ENCODE measurements around the gene FAH. TPM values are rescaled to one million over a fixed set of nuclear protein-coding genes. Genes with fewer than 3 reads are reported as not detected.
"Not testable (repeated sequence)": the region's sequence is repeated elsewhere in the genome, so short reads cannot be mapped to it uniquely, and the experiment has no call there.

The FAH gene
- total and polyA plus RNA-seq, 12 donors, result 14.5 to 65.1 (median 28.8) TPM

- TF ChIP-seq CTCF (IDR thresholded peaks at IDR 0.05), result no peak
- 49 to 58% methylated on average over 1 of the region's 1 CpG for WGBS, 2 donors
- Histone ChIP-seq H3K4me1 (peaks cover 0 to 9% (median 0%) of the 10 kb centered on the region in 9 donors), H3K27me3 (no peaks in the 10 kb centered on the region), H3K9me3 (no peaks in the 10 kb centered on the region), H3K4me3 (no peak overlapping the region), H3K27ac (no peak overlapping the region), H3K36me3 (peaks cover 0 to 54% (median 0%) of the 10 kb centered on the region in 9 donors)
- intact Hi-C loops (cut with DNase I), result no loop called here
- DNase-seq, result no peak
- no peak for ATAC-seq
Observed at GRCh38 chr15:80120636-80121035, 32.2 kb upstream of the FAH start.

- H3K4me3 ChIP-seq, result no peak overlapping the region
- no peaks in the 10 kb centered on the region for H3K9me3 ChIP-seq
- intact Hi-C loops (cut with DNase I), result no loop called here
- H3K27ac ChIP-seq, result no peak overlapping the region
- ATAC-seq (no peak), DNase-seq (no peak)
- 93 to 94% methylated on average over 4 of the region's 4 CpGs for WGBS, 2 donors
- H3K27me3 ChIP-seq, result no peaks in the 10 kb centered on the region
- H3K36me3 ChIP-seq, result peaks cover 0 to 63% (median 6%) of the 10 kb centered on the region in 9 donors
- peaks cover 0 to 9% (median 0%) of the 10 kb centered on the region in 9 donors for H3K4me1 ChIP-seq
- TF ChIP-seq CTCF (IDR thresholded peaks at IDR 0.05), result no peak
Observed at GRCh38 chr15:80121546-80121945, 31.3 kb upstream of the FAH start.

DNA sequence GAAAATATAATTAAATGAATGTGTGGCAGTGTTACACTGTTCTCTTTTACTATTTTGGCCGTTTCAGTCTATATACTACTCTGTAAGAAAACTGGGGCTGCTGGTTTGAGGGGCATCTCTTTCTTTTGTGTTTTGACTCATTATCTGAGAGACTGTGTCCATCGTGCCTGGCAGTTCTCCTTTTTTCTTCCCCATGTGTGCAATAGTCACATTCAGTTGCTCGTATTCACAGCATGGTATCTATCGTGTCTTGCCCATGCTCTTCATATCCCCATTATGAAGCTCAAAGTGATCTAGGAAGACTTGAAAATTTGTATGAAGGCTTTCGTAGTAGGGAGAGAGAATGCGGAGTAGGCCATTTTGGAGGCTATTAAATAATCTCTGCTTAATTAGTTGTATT, 29.8 kb upstream of the FAH start:
- Histone ChIP-seq H3K27ac (no peak overlapping the region), H3K27me3 (no peaks in the 10 kb centered on the region), H3K4me1 (peaks cover 0 to 9% (median 0%) of the 10 kb centered on the region in 9 donors), H3K36me3 (peaks cover 0 to 71% (median 7%) of the 10 kb centered on the region in 9 donors), H3K9me3 (no peaks in the 10 kb centered on the region), H3K4me3 (no peak overlapping the region)
- ATAC-seq, result no peak
- TF ChIP-seq CTCF (IDR thresholded peaks at IDR 0.05), result no peak
- no peak for DNase-seq
- intact Hi-C loops (cut with DNase I), result no loop called here
- WGBS, 2 donors, result 93 to 96% methylated on average over 6 of the region's 6 CpGs

GRCh38 chr15:80127253-80127652, 25.5 kb upstream of the FAH start:
- ATAC-seq; H3K27me3 ChIP-seq; H3K27ac ChIP-seq; H3K9me3 ChIP-seq; DNase-seq; H3K4me3 ChIP-seq; intact Hi-C loops (cut with DNase I); H3K4me1 ChIP-seq: not testable (repeated sequence)
- 97 to 99% methylated on average over 6 of the region's 6 CpGs for WGBS, 2 donors
- peaks cover 0 to 78% (median 11%) of the 10 kb centered on the region in 9 donors for H3K36me3 ChIP-seq

GRCh38 chr15:80127911-80128310, 24.9 kb upstream of the FAH start:
- H3K27me3 ChIP-seq, result no peaks in the 10 kb centered on the region
- H3K27ac ChIP-seq, result no peak overlapping the region
- WGBS, 2 donors, result 78 to 82% methylated on average over 2 of the region's 2 CpGs
- H3K36me3 ChIP-seq, result peaks cover 0 to 78% (median 11%) of the 10 kb centered on the region in 9 donors
- TF ChIP-seq CTCF (IDR thresholded peaks at IDR 0.05), result no peak
- H3K4me1 ChIP-seq, result no peaks in the 10 kb centered on the region
- intact Hi-C loops (cut with DNase I), result no loop called here
- ATAC-seq (no peak), DNase-seq (no peak)
- no peak overlapping the region for H3K4me3 ChIP-seq
- no peaks in the 10 kb centered on the region for H3K9me3 ChIP-seq

Measured in heart right ventricle (tissue), 16 donors.